HG02870 (cell line): Measurements from ENCODE around the gene WNT3.
"Not testable (repeated sequence)": the region's sequence is repeated elsewhere in the genome, so short reads cannot be mapped to it uniquely, and the experiment has no call there.

ENCODE experiments used
- ATAC-seq: cut with Tn5 transposase; IDR thresholded peaks from one replicate; pipeline ENCODE4 v1.9.1; 2021; ENCODE audit warnings: mild to moderate bottlenecking, moderate library complexity; ENCODE audit not compliant: unreplicated experiment

Gene WNT3

GRCh38 chr17:46768540-46768870 is 50.0 kb downstream of the WNT3 start:
- ATAC-seq = no peak

GRCh38 chr17:46766493-46767491 is 51.7 kb downstream of the WNT3 start:
- no peak for ATAC-seq

DNA sequence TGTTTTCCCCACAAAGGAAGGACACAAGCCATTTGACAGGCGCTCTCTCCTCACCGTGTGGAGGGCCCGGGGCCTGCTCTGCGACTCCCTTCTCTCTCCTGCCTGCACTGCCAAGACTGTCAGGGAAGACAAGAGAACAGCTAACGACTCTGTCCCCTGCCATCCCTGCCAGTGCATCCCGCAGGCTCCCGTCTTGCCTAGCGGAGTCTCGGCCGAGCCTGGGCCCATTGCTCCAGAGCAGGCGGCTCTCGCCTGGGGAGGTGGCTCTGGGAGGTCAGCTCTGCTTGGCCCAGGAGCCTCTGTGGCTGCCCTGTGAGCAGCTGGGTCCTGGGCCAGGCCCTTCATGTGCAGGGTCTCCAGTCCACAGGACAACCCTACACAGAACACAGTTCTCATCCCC is 53.0 kb downstream of the WNT3 start:
- ATAC-seq = no peak

GRCh38 chr17:46764709-46765401 is 53.6 kb downstream of the WNT3 start:
- no peak for ATAC-seq

- ATAC-seq = no peak
Measured at GRCh38 chr17:46764000-46764708, 54.3 kb downstream of the WNT3 start.

- ATAC-seq = no peak
Measured at GRCh38 chr17:46763416-46763815, 55.1 kb downstream of the WNT3 start.

DNA sequence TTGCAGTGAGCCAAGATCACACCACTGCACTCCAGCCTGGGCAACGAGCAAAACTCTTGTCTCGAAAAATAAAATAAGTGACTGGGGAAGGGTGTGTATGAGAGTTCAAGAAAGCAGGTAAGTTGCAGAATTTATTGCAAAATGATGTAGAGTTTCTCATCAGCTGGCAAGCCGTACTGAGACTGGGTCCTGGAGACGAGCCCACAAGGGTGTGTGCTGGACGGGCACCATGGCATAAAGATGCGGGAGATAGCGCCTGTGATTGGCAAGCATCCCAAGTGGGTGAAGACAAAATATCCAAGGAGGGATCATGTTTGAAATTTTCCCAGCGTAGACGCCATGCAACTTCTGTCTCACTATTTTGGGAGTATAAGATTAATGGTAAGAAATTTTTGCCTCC is 59.4 kb downstream of the WNT3 start:
- no peak for ATAC-seq

- ATAC-seq = no peak
Measured at GRCh38 chr17:46758614-46759013, 59.9 kb downstream of the WNT3 start.

- not testable (repeated sequence) for ATAC-seq
Measured at GRCh38 chr17:46757588-46757987, 60.9 kb downstream of the WNT3 start.

- no peak for ATAC-seq
Measured at GRCh38 chr17:46756861-46757260, 61.6 kb downstream of the WNT3 start.

DNA sequence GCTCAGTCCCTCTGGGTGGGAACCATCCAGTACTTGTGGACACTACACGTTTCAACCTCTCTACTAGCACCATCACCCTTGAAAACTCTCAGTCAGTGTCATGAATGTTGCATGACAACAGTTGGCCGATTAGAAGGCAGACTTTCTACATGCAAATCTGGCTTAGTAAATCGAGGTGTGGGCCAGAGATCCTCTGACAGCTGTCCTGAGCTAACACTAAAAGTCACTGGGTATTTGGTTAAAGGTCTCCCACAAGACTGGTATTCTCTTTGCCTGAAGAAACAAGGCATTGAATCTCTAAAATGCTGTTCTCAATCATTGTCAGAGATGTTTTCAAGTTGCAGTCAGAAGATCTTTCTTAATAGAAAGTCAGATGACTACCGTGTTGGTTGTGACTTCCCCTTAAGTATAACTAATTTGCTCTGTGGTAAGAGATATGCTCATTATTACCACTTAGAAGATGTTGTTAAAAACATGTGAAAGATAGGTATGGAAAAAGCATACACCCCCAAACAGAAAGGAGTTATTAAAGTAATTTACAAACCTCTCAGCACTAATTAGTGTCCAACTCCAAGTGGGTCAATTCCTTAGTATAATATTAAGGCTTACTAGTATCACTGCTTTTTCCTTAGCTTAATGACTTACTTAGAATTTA is 62.3 kb downstream of the WNT3 start:
- no peak for ATAC-seq

GRCh38 chr17:46753776-46754175 is 64.7 kb downstream of the WNT3 start:
- ATAC-seq = no peak

GRCh38 chr17:46751425-46751824 is 67.1 kb downstream of the WNT3 start:
- ATAC-seq = no peak

DNA sequence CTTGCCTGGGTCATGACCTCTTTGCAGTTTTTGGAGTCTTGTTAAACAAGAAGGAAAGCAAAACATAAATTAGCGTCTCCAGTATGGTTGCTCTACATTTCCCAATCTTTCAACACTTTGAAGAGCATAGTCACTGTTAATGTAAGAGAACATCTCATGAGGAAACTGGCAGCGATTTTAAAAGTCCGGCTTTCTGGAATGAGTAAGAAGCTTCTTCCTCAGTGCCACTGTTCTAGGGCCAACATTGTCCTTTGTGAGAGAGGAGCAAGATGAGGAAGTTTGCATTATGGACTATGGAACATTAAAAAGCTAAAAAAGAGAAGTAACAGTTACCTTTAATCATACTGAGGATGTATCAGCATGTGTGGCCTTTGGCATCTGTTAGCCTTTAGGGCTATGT is 73.1 kb downstream of the WNT3 start:
- ATAC-seq = no peak

GRCh38 chr17:46744441-46744840 is 74.1 kb downstream of the WNT3 start:
- ATAC-seq = no peak

GRCh38 chr17:46742565-46743270 is 75.8 kb downstream of the WNT3 start:
- no peak for ATAC-seq

- no peak for ATAC-seq
Measured at GRCh38 chr17:46741122-46741730, 77.3 kb downstream of the WNT3 start.

GRCh38 chr17:46739982-46740381 is 78.5 kb downstream of the WNT3 start:
- no peak for ATAC-seq

GRCh38 chr17:46738544-46738943 is 79.9 kb downstream of the WNT3 start:
- no peak for ATAC-seq

DNA sequence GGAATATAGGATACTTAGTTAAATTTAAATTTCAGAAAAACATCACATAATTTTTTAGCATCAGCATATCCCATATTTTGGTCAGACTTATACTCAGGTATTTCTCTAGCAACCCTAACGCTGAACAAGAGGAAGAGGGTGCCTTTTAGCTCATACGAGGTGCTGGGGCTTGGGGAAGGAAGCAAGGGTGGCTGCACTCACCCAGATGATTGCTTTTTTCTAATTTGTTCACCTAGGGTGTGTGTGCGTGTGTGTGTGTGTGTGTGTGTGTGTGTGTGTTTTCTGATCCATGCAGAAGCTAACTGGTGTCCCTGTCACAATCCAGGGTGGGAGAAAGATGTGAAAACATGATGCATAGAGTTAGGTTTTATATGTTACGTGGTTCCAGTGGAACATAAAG is 81.2 kb downstream of the WNT3 start:
- ATAC-seq = no peak
